Measurements from ENCODE around the gene AKR1E2. TPM values are rescaled to one million over a fixed set of nuclear protein-coding genes. Genes with fewer than 3 reads are reported as not detected.
A peak's percentile ranks its signal among the peaks of the same experiment; 100 is the strongest.

Gene AKR1E2
- total RNA-seq, 1 donor from 2014 or later, result 7.4 TPM

DNA sequence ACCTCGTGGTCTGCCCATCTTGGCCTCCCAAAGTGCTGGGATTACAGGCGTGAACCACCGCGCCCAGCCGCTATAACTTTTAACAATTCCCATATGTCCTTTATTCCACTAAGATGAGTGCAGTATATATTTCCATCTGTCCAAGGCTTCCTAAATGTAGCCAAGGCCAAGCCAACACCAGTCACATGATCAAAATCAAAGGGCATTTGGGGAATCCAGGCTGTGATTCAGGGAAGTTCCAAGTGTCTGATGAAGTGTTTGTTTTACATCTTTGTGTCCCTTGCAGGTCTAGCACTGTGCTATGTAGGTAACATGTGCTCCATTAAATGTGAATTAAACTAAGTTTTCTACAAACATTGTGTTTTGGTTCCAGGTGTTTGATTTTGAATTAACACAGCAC is 20.8 kb downstream of the AKR1E2 start:
- Mint-ChIP-seq H3K36me3 (ENCODE audit: insufficient read depth) (peaks cover 4% of the 10 kb centered on the region), H3K27ac (no peak overlapping the region), H3K4me3 (ENCODE audit: low read depth) (no peak overlapping the region), H3K4me1 (ENCODE audit: low read depth) (peaks cover 11% of the 10 kb centered on the region), H3K9me3 (ENCODE audit: low read depth) (peaks cover 3% of the 10 kb centered on the region), H3K27me3 (no peaks in the 10 kb centered on the region)
- no peak for DNase-seq (ENCODE audit: low spot score, unreplicated experiment)
- TF ChIP-seq, protein P1, sequence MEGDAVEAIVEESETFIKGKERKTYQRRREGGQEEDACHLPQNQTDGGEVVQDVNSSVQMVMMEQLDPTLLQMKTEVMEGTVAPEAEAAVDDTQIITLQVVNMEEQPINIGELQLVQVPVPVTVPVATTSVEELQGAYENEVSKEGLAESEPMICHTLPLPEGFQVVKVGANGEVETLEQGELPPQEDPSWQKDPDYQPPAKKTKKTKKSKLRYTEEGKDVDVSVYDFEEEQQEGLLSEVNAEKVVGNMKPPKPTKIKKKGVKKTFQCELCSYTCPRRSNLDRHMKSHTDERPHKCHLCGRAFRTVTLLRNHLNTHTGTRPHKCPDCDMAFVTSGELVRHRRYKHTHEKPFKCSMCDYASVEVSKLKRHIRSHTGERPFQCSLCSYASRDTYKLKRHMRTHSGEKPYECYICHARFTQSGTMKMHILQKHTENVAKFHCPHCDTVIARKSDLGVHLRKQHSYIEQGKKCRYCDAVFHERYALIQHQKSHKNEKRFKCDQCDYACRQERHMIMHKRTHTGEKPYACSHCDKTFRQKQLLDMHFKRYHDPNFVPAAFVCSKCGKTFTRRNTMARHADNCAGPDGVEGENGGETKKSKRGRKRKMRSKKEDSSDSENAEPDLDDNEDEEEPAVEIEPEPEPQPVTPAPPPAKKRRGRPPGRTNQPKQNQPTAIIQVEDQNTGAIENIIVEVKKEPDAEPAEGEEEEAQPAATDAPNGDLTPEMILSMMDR (IDR thresholded peaks at IDR 0.05; ENCODE audit: unreplicated experiment), result no peak

DNA sequence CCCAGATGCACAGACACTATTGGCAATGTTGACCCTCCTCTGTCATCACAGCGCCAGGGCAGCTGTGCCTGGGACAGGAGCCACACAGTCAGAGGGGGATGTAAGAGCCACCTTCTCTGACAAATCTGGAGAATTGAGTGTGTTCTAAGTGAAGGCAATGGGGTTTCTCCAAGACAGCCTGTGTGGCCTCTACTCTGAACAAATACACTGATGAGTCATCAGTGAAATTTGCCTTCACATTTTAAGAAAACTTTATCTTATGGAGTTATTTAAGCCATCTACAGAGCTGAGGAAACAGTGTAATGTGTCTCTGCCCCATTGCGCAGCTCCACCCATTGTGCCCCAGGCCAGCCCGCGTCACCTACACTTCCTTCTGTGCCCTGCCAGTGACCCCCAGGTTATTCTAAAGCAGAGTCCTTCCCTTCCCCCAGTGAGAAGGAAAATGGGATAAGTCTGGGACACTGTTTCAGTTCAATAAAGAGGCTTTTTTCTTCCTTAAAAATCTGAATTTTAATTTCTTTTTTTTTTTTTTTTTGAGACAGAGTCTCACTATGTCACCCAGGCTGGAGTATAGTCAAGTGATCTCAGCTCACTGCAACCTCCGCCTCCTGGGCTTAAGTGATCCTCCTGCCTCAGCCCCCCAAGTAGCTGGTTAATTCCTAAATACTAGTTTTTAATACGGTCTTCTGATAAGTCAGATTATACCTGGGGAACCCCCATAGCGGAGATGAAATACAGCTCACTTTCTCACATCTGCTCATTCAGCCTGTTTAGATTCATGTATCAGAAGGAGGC is 21.8 kb downstream of the AKR1E2 start:
- Mint-ChIP-seq H3K4me3 (ENCODE audit: low read depth) (no peak overlapping the region), H3K27ac (no peak overlapping the region), H3K4me1 (ENCODE audit: low read depth) (peaks cover 18% of the 10 kb centered on the region), H3K27me3 (no peaks in the 10 kb centered on the region), H3K9me3 (ENCODE audit: low read depth) (peaks cover 3% of the 10 kb centered on the region), H3K36me3 (ENCODE audit: insufficient read depth) (peaks cover 4% of the 10 kb centered on the region)
- no peak for DNase-seq (ENCODE audit: low spot score, unreplicated experiment)
- TF ChIP-seq, protein P1 (IDR thresholded peaks at IDR 0.05; ENCODE audit: unreplicated experiment), result no peak

DNA sequence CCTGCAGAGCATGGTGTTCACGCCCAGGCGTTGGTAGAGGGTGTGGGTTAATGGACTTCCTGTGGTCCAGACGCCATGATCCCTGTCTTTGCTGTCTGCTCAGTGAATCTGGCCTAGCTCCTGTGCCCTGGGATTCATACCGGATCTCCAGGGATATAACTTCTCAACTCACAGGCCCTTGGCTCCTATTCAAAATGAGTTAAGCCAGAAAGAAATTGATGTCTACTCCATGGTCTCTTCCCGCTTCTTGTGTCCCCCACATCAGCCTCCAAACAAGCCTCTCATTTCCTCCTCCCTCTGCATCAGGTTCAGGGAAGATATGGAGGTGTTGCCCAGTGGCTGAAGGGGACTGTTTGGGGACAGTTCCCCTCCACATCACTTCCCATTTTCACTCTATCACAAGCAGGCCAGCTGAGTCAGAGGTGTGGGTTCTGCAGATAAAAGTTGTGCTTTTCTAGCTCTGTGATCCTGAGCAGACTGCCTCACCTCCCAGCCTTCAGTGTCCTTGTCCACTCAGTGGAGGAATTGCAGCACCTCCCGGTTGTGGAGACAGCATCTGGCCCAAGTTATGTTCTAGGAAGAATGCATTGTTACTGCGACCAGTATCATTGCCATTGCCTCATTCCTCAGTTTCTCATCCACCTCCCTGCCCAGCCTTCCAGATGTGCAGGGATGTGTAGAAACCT is 22.5 kb downstream of the AKR1E2 start:
- Mint-ChIP-seq H3K4me3 (ENCODE audit: low read depth) (no peak overlapping the region), H3K27me3 (no peaks in the 10 kb centered on the region), H3K36me3 (ENCODE audit: insufficient read depth) (peaks cover 4% of the 10 kb centered on the region), H3K4me1 (ENCODE audit: low read depth) (peaks cover 19% of the 10 kb centered on the region), H3K9me3 (ENCODE audit: low read depth) (peaks cover 3% of the 10 kb centered on the region), H3K27ac (no peak overlapping the region)
- TF ChIP-seq, protein P1 (IDR thresholded peaks at IDR 0.05; ENCODE audit: unreplicated experiment), result no peak
- no peak for DNase-seq (ENCODE audit: low spot score, unreplicated experiment)

DNA sequence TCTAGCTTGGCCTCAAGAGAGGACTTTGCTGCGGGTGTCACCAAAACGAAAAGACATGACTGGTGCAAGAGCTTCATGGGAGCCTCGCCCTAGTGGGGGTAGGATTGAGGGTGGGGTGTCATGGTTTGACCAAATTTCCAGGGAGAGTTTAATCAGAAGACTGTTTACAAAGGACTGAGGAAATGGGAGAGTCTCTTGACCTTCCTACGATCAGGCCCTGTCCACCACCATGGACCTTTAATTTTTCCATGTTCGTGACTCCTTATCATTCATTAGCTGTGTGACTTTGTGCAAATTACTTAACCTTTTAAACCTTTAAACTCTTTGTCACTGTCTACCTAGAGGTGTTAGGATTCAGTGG is 23.0 kb downstream of the AKR1E2 start:
- no peak overlapping the region for H3K4me3 Mint-ChIP-seq (ENCODE audit: low read depth)
- peaks cover 19% of the 10 kb centered on the region for H3K4me1 Mint-ChIP-seq (ENCODE audit: low read depth)
- DNase-seq (ENCODE audit: low spot score, unreplicated experiment), result no peak
- TF ChIP-seq, protein P1 (IDR thresholded peaks at IDR 0.05; ENCODE audit: unreplicated experiment), result no peak
- H3K9me3 Mint-ChIP-seq (ENCODE audit: low read depth), result peaks cover 2% of the 10 kb centered on the region
- H3K36me3 Mint-ChIP-seq (ENCODE audit: insufficient read depth), result peaks cover 4% of the 10 kb centered on the region
- H3K27ac Mint-ChIP-seq, result no peak overlapping the region
- no peaks in the 10 kb centered on the region for H3K27me3 Mint-ChIP-seq

DNA sequence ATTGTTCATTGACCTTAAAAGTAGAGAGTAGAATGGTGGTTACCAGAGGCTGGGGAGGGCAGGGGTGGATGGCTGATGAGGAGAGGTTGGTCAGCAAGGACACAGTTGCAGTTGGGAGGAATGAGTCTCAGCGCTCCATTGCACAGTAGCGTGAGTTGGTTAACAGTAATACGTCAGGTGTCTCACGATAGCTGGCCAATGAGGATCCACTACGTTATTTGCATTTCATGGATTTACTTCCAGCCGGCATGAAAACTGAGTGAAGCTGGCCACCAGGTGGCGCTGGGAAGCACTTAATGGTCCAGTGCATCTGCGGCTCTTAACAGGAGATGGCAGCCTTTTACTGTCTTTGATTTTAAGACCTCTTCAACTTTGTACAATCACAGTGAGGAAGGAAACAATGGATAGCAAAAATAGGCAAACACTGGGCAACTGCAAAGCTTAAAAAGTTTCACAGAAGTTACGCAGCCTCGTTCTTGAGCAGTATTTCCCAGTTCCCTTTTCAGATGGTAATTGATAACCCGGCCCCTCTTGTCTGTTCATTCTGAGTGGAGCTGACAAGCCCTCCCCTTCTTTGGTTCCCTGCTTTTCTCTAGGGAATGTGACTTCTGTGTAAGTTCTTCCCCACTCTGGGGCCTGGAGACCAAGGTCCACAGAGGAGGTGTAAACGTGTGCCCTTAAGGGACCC is 23.7 kb downstream of the AKR1E2 start:
- TF ChIP-seq, protein P1 (IDR thresholded peaks at IDR 0.05; ENCODE audit: unreplicated experiment), result peak; percentile 99
- Mint-ChIP-seq H3K27me3 (no peaks in the 10 kb centered on the region), H3K4me3 (ENCODE audit: low read depth) (peak overlapping the region; percentile 29), H3K4me1 (ENCODE audit: low read depth) (peaks cover 19% of the 10 kb centered on the region), H3K9me3 (ENCODE audit: low read depth) (no peaks in the 10 kb centered on the region), H3K36me3 (ENCODE audit: insufficient read depth) (no peaks in the 10 kb centered on the region), H3K27ac (peak overlapping the region; percentile 67)
- DNase-seq (ENCODE audit: low spot score, unreplicated experiment), result peak; percentile 85
